NCI-H146 (cell line): ENCODE measurements around the gene PATE1.
"Not testable (repeated sequence)": the region's sequence is repeated elsewhere in the genome, so short reads cannot be mapped to it uniquely, and the experiment has no call there.

ENCODE experiments used
- DNase-seq: peaks from one replicate; lab custom pipeline; 2025; lab: John Stamatoyannopoulos, UW

The PATE1 gene

GRCh38 chr11:125745979-125746378, at the start of gene PATE1:
TSS of gene PATE1 (plus strand) at chr11:125746279. CDS start at chr11:125746305, 26 bp downstream.
- no peak for DNase-seq

- DNase-seq = no peak
These were observed 45.0 kb upstream of the PATE1 start for GRCh38 chr11:125701018-125701610.

- DNase-seq = peak; percentile 64
These were observed 44.0 kb upstream of the PATE1 start for GRCh38 chr11:125701858-125702621.

GRCh38 chr11:125704686-125705085, 41.4 kb upstream of the PATE1 start:
- not testable (repeated sequence) for DNase-seq

- DNase-seq = no peak
These were observed 25.3 kb upstream of the PATE1 start for GRCh38 chr11:125720781-125721180.

- peak; percentile 22 for DNase-seq
These were observed 22.0 kb upstream of the PATE1 start for GRCh38 chr11:125724125-125724524.

- no peak for DNase-seq
These were observed 17.1 kb upstream of the PATE1 start for GRCh38 chr11:125728969-125729368.

GRCh38 chr11:125740617-125741016, 5.5 kb upstream of the PATE1 start:
- DNase-seq = no peak

- DNase-seq = no peak
These were observed 2.4 kb upstream of the PATE1 start for GRCh38 chr11:125743681-125744080.

GRCh38 chr11:125750629-125751028, 4.5 kb downstream of the PATE1 start:
- DNase-seq = no peak

- DNase-seq = no peak
These were observed 10.0 kb downstream of the PATE1 start for GRCh38 chr11:125756050-125756449.

- no peak for DNase-seq
These were observed 16.4 kb downstream of the PATE1 start for GRCh38 chr11:125762445-125762844.

GRCh38 chr11:125763483-125763882, 17.4 kb downstream of the PATE1 start:
- no peak for DNase-seq

- DNase-seq = no peak
These were observed 20.2 kb downstream of the PATE1 start for GRCh38 chr11:125766251-125766650.

GRCh38 chr11:125768336-125769046, 22.4 kb downstream of the PATE1 start:
- DNase-seq = no peak

- DNase-seq = no peak
These were observed 24.5 kb downstream of the PATE1 start for GRCh38 chr11:125770583-125770982.

GRCh38 chr11:125772834-125773505, 26.9 kb downstream of the PATE1 start:
- DNase-seq = no peak

GRCh38 chr11:125773516-125773915, 27.4 kb downstream of the PATE1 start:
- DNase-seq = no peak

GRCh38 chr11:125777309-125777708, 31.2 kb downstream of the PATE1 start:
- peak; percentile 57 for DNase-seq

GRCh38 chr11:125778728-125779127, 32.6 kb downstream of the PATE1 start, which contains the start of gene PATE2:
TSS of gene PATE2 (minus strand) at chr11:125778828. CDS start at chr11:125778773, 55 bp downstream.
- no peak for DNase-seq

- no peak for DNase-seq
These were observed 38.6 kb downstream of the PATE1 start for GRCh38 chr11:125784678-125785077.

GRCh38 chr11:125787827-125788226, 41.7 kb downstream of the PATE1 start, which contains the start of gene PATE3:
TSS of gene PATE3 (plus strand) at chr11:125788127. CDS start at chr11:125788152, 25 bp downstream.
- DNase-seq = no peak
